ENCODE results near the gene ADAM10.
"Not testable (repeated sequence)": the region's sequence is repeated elsewhere in the genome, so short reads cannot be mapped to it uniquely, and the experiment has no call there.

The ADAM10 gene

GRCh38 chr15:58605931-58606530, 143.5 kb downstream of the ADAM10 start:
- H3K4me1 ChIP-seq (ENCODE audit: control insufficient read depth in 5 of 5, insufficient read depth in 5 of 5, low read length in 5 of 5) = no peaks in the 10 kb centered on the region

GRCh38 chr15:58604455-58604923, 145.0 kb downstream of the ADAM10 start:
- H3K27ac ChIP-seq (ENCODE audit: low read depth, low read length) = no peak overlapping the region
- H3K4me1 ChIP-seq (ENCODE audit: control insufficient read depth in 5 of 5, insufficient read depth in 5 of 5, low read length in 5 of 5) = no peaks in the 10 kb centered on the region
- no peaks in the 10 kb centered on the region for H3K27me3 ChIP-seq (ENCODE audit: control insufficient read depth in 5 of 5, insufficient read depth in 4 of 5, low read length in 5 of 5)
- H3K9me3 ChIP-seq (ENCODE audit: control insufficient read depth in 5 of 5, low read length in 5 of 5) = no peaks in the 10 kb centered on the region
- no peak overlapping the region for H3K9ac ChIP-seq (ENCODE audit: low read length in 5 of 5)
- H3K4me3 ChIP-seq (ENCODE audit: low read depth in 1 of 5, low read length in 5 of 5) = no peak overlapping the region
- peaks cover 4 to 17% (median 5%) of the 10 kb centered on the region in 5 donors for H3K36me3 ChIP-seq (ENCODE audit: control insufficient read depth in 5 of 5, insufficient read depth in 5 of 5, low read length in 5 of 5)

More at GRCh38 chr15:58605931-58606530, 143.5 kb downstream of the ADAM10 start:
- no peak overlapping the region for H3K4me3 ChIP-seq (ENCODE audit: low read depth in 1 of 5, low read length in 5 of 5)
- no peaks in the 10 kb centered on the region for H3K27me3 ChIP-seq (ENCODE audit: control insufficient read depth in 5 of 5, insufficient read depth in 4 of 5, low read length in 5 of 5)
- no peak overlapping the region for H3K9ac ChIP-seq (ENCODE audit: low read length in 5 of 5)
- H3K36me3 ChIP-seq (ENCODE audit: control insufficient read depth in 5 of 5, insufficient read depth in 5 of 5, low read length in 5 of 5) = peaks cover 8 to 31% (median 12%) of the 10 kb centered on the region in 5 donors
- H3K27ac ChIP-seq (ENCODE audit: low read depth, low read length) = no peak overlapping the region
- no peaks in the 10 kb centered on the region for H3K9me3 ChIP-seq (ENCODE audit: control insufficient read depth in 5 of 5, low read length in 5 of 5)

DNA sequence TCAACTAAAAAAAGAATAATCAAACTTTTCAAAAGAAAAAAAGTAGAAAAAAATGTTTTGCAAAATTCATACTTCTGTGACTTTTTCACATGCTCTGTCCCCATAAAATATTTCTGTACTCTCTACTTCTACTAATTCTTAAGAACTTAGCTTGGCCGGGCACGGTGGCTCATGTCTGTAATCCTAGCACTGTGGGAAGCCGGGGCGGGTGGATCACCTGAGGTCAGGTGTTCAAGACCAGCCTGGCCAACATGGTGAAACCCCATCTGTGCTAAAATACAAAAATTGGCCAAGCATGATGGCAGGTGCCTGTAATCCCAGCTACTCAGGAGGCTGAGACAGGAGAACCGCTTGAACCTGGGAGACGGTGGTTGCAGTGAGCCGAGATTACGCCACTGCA, 145.6 kb downstream of the ADAM10 start:
- not testable (repeated sequence) for H3K9ac ChIP-seq (ENCODE audit: low read length in 5 of 5); H3K27ac ChIP-seq (ENCODE audit: low read depth, low read length); H3K27me3 ChIP-seq (ENCODE audit: control insufficient read depth in 5 of 5, insufficient read depth in 4 of 5, low read length in 5 of 5); H3K4me3 ChIP-seq (ENCODE audit: low read depth in 1 of 5, low read length in 5 of 5); H3K9me3 ChIP-seq (ENCODE audit: control insufficient read depth in 5 of 5, low read length in 5 of 5); H3K4me1 ChIP-seq (ENCODE audit: control insufficient read depth in 5 of 5, insufficient read depth in 5 of 5, low read length in 5 of 5)
- peaks cover 3 to 17% (median 4%) of the 10 kb centered on the region in 5 donors for H3K36me3 ChIP-seq (ENCODE audit: control insufficient read depth in 5 of 5, insufficient read depth in 5 of 5, low read length in 5 of 5)

DNA sequence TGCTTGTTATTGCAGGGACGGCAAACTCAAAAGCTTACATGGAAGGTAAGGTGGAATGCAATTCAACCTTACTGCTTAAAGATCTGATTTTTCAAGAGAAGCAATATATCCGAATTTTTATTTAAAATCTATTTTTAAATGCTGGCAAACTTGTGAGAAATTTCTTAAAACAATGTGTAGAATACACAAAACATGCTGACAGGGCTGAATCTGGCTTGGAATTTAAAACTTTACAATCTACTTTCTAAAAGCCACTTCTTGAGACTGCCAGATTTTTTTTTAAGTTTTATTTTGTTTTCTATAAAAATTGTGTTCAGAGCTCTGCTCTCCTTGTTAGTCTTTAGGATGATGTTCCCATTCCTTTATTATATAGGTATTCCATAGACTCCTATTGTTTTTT, 146.7 kb downstream of the ADAM10 start:
- Histone ChIP-seq H3K36me3 (ENCODE audit: control insufficient read depth in 5 of 5, insufficient read depth in 5 of 5, low read length in 5 of 5) (peaks cover 3 to 14% (median 4%) of the 10 kb centered on the region in 5 donors), H3K4me3 (ENCODE audit: low read depth in 1 of 5, low read length in 5 of 5) (no peak overlapping the region), H3K27ac (ENCODE audit: low read depth, low read length) (no peak overlapping the region), H3K27me3 (ENCODE audit: control insufficient read depth in 5 of 5, insufficient read depth in 4 of 5, low read length in 5 of 5) (no peaks in the 10 kb centered on the region), H3K9ac (ENCODE audit: low read length in 5 of 5) (no peak overlapping the region), H3K4me1 (ENCODE audit: control insufficient read depth in 5 of 5, insufficient read depth in 5 of 5, low read length in 5 of 5) (no peaks in the 10 kb centered on the region), H3K9me3 (ENCODE audit: control insufficient read depth in 5 of 5, low read length in 5 of 5) (no peaks in the 10 kb centered on the region)

DNA sequence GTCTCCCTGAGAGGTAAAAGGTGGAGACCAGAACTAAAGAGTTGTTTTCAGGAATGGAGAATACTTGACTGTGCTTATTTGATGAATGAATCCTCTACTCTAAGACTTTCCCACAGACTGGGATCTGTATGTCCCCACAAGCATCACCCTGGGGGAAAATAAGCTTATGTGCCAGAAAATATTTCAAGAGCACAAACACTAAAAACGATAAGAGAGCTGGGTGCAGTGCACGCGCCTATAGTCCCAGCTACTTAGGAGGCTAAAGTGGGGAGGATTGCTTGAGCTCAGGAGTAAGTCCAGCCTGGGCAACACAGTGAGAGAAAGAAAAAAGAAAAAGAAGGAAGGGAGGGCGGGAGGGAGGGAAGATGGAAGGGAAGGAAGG, 150.7 kb downstream of the ADAM10 start:
- Histone ChIP-seq H3K27me3 (ENCODE audit: control insufficient read depth in 5 of 5, insufficient read depth in 4 of 5, low read length in 5 of 5) (no peaks in the 10 kb centered on the region), H3K9me3 (ENCODE audit: control insufficient read depth in 5 of 5, low read length in 5 of 5) (no peaks in the 10 kb centered on the region), H3K4me3 (ENCODE audit: low read depth in 1 of 5, low read length in 5 of 5) (no peak overlapping the region), H3K4me1 (ENCODE audit: control insufficient read depth in 5 of 5, insufficient read depth in 5 of 5, low read length in 5 of 5) (peaks cover 0 to 4% (median 0%) of the 10 kb centered on the region in 5 donors), H3K36me3 (ENCODE audit: control insufficient read depth in 5 of 5, insufficient read depth in 5 of 5, low read length in 5 of 5) (peaks cover 4 to 15% (median 9%) of the 10 kb centered on the region in 5 donors), H3K9ac (ENCODE audit: low read length in 5 of 5) (no peak overlapping the region), H3K27ac (ENCODE audit: low read depth, low read length) (no peak overlapping the region)

DNA sequence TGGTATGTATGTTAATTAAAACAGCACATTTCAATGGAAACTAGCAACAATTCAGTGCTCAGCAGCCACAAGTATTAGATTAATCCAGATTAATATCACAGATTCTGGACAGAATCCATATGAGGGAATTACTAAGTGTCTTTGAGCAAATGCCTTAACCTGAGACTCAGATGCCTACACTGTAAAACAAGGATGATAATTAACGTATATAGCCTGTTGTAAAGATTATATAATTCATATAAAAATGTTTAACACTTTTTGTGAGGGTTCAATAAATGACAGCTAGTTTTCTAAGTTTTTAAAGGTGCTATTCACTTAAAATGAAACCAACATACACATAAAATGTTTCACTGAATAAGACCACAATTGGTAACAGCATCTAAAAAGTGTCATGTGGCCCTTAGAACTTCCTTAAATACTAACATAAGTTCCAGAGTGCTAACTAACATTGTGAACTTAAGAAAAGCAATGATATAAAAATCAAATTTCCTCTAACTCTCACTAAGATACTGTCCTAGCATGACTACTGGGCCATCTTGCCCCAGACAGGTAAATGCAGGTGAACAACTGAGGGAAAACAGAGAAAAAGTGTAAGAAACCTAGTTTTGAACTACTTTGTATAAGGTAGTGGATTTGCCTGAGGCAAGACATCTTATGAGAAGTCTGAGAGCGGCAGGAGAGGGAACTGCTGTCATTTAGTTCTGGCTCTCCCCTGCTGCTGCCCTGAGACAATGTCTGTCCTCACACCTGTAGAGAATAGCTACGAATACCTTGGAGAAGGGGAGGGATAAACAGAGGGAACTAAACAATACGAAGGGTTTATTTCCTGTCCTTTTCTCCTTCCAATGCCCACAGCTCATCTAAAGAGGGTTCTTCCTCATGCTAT, 151.3 kb downstream of the ADAM10 start:
- Histone ChIP-seq H3K27me3 (ENCODE audit: control insufficient read depth in 5 of 5, insufficient read depth in 4 of 5, low read length in 5 of 5) (no peaks in the 10 kb centered on the region), H3K9me3 (ENCODE audit: control insufficient read depth in 5 of 5, low read length in 5 of 5) (no peaks in the 10 kb centered on the region), H3K4me1 (ENCODE audit: control insufficient read depth in 5 of 5, insufficient read depth in 5 of 5, low read length in 5 of 5) (peaks cover 0 to 4% (median 0%) of the 10 kb centered on the region in 5 donors), H3K27ac (ENCODE audit: low read depth, low read length) (no peak overlapping the region), H3K9ac (ENCODE audit: low read length in 5 of 5) (no peak overlapping the region), H3K36me3 (ENCODE audit: control insufficient read depth in 5 of 5, insufficient read depth in 5 of 5, low read length in 5 of 5) (peaks cover 4 to 12% (median 7%) of the 10 kb centered on the region in 5 donors), H3K4me3 (ENCODE audit: low read depth in 1 of 5, low read length in 5 of 5) (no peak overlapping the region)

- no peaks in the 10 kb centered on the region for H3K9me3 ChIP-seq (ENCODE audit: control insufficient read depth in 5 of 5, low read length in 5 of 5)
- H3K36me3 ChIP-seq (ENCODE audit: control insufficient read depth in 5 of 5, insufficient read depth in 5 of 5, low read length in 5 of 5) = peaks cover 3 to 9% (median 6%) of the 10 kb centered on the region in 5 donors
- H3K27ac ChIP-seq (ENCODE audit: low read depth, low read length) = no peak overlapping the region
- no peaks in the 10 kb centered on the region for H3K27me3 ChIP-seq (ENCODE audit: control insufficient read depth in 5 of 5, insufficient read depth in 4 of 5, low read length in 5 of 5)
- no peak overlapping the region for H3K9ac ChIP-seq (ENCODE audit: low read length in 5 of 5)
- H3K4me3 ChIP-seq (ENCODE audit: low read depth in 1 of 5, low read length in 5 of 5) = no peak overlapping the region
- peaks cover 0 to 4% (median 0%) of the 10 kb centered on the region in 5 donors for H3K4me1 ChIP-seq (ENCODE audit: control insufficient read depth in 5 of 5, insufficient read depth in 5 of 5, low read length in 5 of 5)
Measured at GRCh38 chr15:58595516-58596263, 153.8 kb downstream of the ADAM10 start.

GRCh38 chr15:58594898-58595297, 154.6 kb downstream of the ADAM10 start:
- Histone ChIP-seq H3K27ac (ENCODE audit: low read depth, low read length) (no peak overlapping the region), H3K4me3 (ENCODE audit: low read depth in 1 of 5, low read length in 5 of 5) (no peak overlapping the region), H3K27me3 (ENCODE audit: control insufficient read depth in 5 of 5, insufficient read depth in 4 of 5, low read length in 5 of 5) (no peaks in the 10 kb centered on the region), H3K4me1 (ENCODE audit: control insufficient read depth in 5 of 5, insufficient read depth in 5 of 5, low read length in 5 of 5) (peaks cover 0 to 4% (median 0%) of the 10 kb centered on the region in 5 donors), H3K36me3 (ENCODE audit: control insufficient read depth in 5 of 5, insufficient read depth in 5 of 5, low read length in 5 of 5) (peaks cover 3 to 9% (median 6%) of the 10 kb centered on the region in 5 donors), H3K9me3 (ENCODE audit: control insufficient read depth in 5 of 5, low read length in 5 of 5) (no peaks in the 10 kb centered on the region), H3K9ac (ENCODE audit: low read length in 5 of 5) (no peak overlapping the region)

DNA sequence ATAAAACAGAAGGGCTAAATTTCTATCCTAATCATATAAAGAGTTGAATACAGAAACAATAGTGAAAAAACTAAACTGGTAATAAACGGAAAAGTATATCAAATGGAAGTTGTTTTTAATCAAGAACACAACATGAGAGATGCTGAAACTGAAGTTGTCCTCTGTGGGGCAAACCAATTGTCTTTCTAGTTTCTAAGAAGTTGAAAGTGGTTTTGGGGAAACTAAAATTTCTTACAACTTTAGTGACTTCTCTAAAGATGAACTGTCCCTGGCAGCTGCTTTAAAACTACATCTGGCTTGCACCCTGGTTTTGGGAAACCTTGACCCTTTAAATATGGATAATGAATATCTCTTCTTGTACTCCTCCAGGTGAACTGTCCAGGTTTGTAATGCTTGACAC, 155.6 kb downstream of the ADAM10 start:
- Histone ChIP-seq H3K9me3 (ENCODE audit: control insufficient read depth in 5 of 5, low read length in 5 of 5) (no peaks in the 10 kb centered on the region), H3K27ac (ENCODE audit: low read depth, low read length) (no peak overlapping the region), H3K4me1 (ENCODE audit: control insufficient read depth in 5 of 5, insufficient read depth in 5 of 5, low read length in 5 of 5) (peaks cover 0 to 4% (median 0%) of the 10 kb centered on the region in 5 donors), H3K27me3 (ENCODE audit: control insufficient read depth in 5 of 5, insufficient read depth in 4 of 5, low read length in 5 of 5) (no peaks in the 10 kb centered on the region), H3K4me3 (ENCODE audit: low read depth in 1 of 5, low read length in 5 of 5) (no peak overlapping the region), H3K9ac (ENCODE audit: low read length in 5 of 5) (no peak overlapping the region), H3K36me3 (ENCODE audit: control insufficient read depth in 5 of 5, insufficient read depth in 5 of 5, low read length in 5 of 5) (peaks cover 0 to 9% (median 6%) of the 10 kb centered on the region in 5 donors)

Measured in subcutaneous abdominal adipose tissue (tissue), 5 donors.